Type B pancreatic cell (in vitro differentiated cells): ENCODE results near the gene LNP1. TPM values are rescaled to one million over a fixed set of nuclear protein-coding genes. Genes with fewer than 3 reads are reported as not detected.

Experiments used
- DNase-seq: peaks from one replicate; pipeline ENCODE4 v3.0.0; 2021; ENCODE audit warnings: mixed read lengths; ENCODE audit not compliant: unreplicated experiment; ENCODE audit errors: extremely low spot score
- H3K27ac Mint-ChIP-seq: 2 replicates; pipeline ENCODE4 v1.8.0; 2021; ENCODE audit warnings: mild to moderate bottlenecking, mixed read lengths
- H3K27me3 Mint-ChIP-seq: 2 replicates; pipeline ENCODE4 v1.8.0; 2021; ENCODE audit warnings: mixed read lengths
- H3K36me3 Mint-ChIP-seq: 2 replicates; pipeline ENCODE4 v1.8.0; 2021; ENCODE audit warnings: mixed read lengths
- H3K4me1 Mint-ChIP-seq: one replicate; pipeline ENCODE4 v1.8.0; 2021; ENCODE audit warnings: mixed read lengths; ENCODE audit not compliant: unreplicated experiment
- H3K4me3 Mint-ChIP-seq: 2 replicates; pipeline ENCODE4 v1.8.0; 2021; ENCODE audit warnings: mild to moderate bottlenecking, mixed read lengths
- H3K9me3 Mint-ChIP-seq: 2 replicates; pipeline ENCODE4 v1.8.0; 2021; ENCODE audit warnings: mixed read lengths
- total RNA-seq: library from RNA; stranded (reverse); gene quantifications from 2 replicates; pipeline ENCODE4 v1.2.1, GENCODE V29; 2021; ENCODE audit warnings: low replicate concordance
- TF ChIP-seq, protein P1 (sequence below): fragments of 200-600 bp; sonication (generic); conservative IDR thresholded peaks from 2 replicates; pipeline ENCODE4 v1.5.0; 2021; ENCODE audit warnings: antibody characterized with exemption, mild to moderate bottlenecking

The LNP1 gene
- total RNA-seq, 1 donor from 2014 or later: 6.2 TPM

DNA sequence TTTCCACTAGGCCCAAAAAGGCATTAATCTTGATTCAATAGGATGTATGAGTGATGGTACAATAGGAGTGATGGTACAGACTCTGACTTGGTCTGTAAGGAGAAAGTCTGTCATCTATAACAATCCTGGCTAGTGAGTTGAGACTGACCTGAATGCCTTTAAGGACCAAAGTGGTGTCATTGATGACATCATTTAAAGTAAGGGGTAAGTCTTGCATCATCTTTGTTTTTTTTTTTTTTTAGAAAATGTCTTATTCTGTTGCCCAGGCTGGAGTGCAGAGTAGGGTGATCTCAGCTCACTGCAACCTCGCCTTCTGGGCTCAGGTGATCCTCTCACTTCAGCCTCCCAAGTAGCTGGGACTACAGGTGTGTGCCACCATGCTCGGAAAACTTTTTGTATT, 85.5 kb downstream of the LNP1 start:
- TF ChIP-seq, protein P1, sequence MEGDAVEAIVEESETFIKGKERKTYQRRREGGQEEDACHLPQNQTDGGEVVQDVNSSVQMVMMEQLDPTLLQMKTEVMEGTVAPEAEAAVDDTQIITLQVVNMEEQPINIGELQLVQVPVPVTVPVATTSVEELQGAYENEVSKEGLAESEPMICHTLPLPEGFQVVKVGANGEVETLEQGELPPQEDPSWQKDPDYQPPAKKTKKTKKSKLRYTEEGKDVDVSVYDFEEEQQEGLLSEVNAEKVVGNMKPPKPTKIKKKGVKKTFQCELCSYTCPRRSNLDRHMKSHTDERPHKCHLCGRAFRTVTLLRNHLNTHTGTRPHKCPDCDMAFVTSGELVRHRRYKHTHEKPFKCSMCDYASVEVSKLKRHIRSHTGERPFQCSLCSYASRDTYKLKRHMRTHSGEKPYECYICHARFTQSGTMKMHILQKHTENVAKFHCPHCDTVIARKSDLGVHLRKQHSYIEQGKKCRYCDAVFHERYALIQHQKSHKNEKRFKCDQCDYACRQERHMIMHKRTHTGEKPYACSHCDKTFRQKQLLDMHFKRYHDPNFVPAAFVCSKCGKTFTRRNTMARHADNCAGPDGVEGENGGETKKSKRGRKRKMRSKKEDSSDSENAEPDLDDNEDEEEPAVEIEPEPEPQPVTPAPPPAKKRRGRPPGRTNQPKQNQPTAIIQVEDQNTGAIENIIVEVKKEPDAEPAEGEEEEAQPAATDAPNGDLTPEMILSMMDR: no peak
- Mint-ChIP-seq H3K27me3 (peaks cover 25% of the 10 kb centered on the region), H3K36me3 (no peaks in the 10 kb centered on the region), H3K27ac (no peak overlapping the region), H3K4me3 (no peak overlapping the region), H3K4me1 (peaks cover 3% of the 10 kb centered on the region), H3K9me3 (peaks cover 14% of the 10 kb centered on the region)
- DNase-seq: no peak

DNA sequence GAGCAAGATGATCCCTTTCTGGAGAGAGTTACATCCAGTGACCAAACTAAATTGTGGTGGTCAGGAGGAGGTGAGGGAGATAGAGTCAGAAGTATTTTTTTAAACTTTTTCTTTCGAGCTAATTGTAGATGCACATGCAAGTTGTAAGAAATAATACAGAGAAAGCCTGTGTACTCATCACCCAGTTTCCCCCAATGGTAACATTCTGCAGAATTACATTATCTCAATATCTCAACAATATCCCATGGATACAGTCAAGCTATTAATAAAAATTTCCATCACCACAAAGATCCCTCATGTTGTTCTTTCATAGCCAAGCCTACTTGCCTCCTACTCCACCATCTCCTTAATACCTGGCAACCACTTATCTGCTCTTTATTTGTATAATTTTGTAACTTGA, 87.8 kb downstream of the LNP1 start:
- peaks cover 14% of the 10 kb centered on the region for H3K9me3 Mint-ChIP-seq
- H3K4me3 Mint-ChIP-seq: no peak overlapping the region
- no peak for DNase-seq
- H3K27ac Mint-ChIP-seq: no peak overlapping the region
- H3K36me3 Mint-ChIP-seq: no peaks in the 10 kb centered on the region
- TF ChIP-seq, protein P1: no peak
- peaks cover 4% of the 10 kb centered on the region for H3K4me1 Mint-ChIP-seq
- H3K27me3 Mint-ChIP-seq: peaks cover 22% of the 10 kb centered on the region

DNA sequence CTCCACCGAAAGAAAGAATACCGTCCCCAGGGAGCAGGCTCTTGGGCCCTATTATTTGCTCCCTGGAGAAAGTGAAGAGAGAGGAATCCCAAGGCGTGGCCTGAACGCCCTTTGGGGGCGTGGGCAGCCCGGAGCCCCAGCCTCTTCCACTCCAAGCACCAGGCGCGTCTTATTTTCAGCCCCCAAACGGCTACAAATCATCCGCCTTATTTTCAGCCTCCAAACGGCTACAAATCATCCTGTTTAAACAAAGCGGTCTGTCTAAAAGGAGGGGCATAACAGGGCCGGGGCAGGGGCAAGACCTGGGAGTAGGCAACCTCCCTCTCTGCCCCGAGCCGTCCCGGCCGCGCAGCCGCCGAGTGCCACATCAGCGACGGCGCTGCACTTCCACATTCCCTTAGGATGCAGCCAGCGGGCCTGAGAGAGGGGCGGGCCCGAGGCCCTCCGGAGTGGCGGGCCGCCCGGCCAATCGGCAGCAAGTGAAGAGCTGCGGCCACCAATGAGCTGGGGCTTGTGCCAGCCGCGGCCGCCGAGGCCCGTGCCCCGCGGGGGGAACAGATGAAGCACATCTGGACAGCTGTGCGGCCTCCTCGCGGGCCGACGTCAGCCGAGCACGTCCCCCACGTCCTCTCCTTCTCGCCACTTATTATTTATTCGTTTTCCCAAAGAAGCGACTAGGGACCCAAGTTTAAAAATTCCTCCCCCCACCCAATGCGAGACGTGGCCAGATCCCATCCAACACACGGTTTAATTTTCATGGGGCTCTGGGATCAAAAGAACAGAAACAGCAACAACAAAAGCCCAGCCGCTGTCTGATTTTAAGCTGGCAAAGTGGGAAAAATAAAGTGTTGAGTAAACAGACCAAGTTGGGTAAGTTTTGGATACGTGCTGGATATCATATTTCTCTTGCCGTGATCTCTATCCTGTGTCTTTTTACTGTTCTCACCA, 91.0 kb downstream of the LNP1 start, which contains the start of gene TMEM45A:
Gene TMEM45A (plus strand): TSS at position 561 of the 948 bp plus-strand sequence. CDS start 62,593 bp downstream, outside the sequence.
- DNase-seq: peak; percentile 97
- TF ChIP-seq, protein P1: no peak
- H3K27me3 Mint-ChIP-seq: peaks cover 14% of the 10 kb centered on the region
- H3K27ac Mint-ChIP-seq: peak within 1 kb of the TSS; percentile 67
- H3K36me3 Mint-ChIP-seq: no peaks in the 10 kb centered on the region
- peaks cover 14% of the 10 kb centered on the region for H3K9me3 Mint-ChIP-seq
- H3K4me3 Mint-ChIP-seq: peak within 1 kb of the TSS; percentile 96
- H3K4me1 Mint-ChIP-seq: peaks cover 4% of the 10 kb centered on the region

DNA sequence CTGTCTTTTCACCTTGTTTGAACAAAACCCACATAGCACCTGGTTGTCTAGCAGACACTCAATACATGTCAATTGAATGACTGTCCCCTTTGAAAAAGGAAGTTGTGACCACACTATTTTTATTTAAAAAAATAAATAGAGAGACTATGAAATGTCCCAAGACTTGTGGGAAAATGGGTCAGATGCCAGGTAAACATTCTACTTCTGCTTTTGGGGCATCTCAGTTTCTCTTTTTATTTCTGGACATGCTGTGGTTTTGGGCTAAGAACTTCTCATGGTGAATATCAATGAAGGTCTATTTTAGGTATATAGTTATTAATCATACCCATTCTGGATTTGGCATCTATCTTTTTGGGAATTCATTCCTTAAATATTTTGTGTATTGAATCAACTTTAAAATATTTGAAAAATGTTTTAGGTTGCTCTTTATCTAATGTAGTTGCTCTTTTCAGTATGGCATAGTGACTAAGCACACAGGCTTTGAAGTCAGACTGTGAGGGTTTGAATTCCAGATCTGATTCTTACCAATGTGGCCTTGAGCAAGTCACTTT, 95.4 kb downstream of the LNP1 start:
- peaks cover 6% of the 10 kb centered on the region for H3K4me1 Mint-ChIP-seq
- H3K27ac Mint-ChIP-seq: no peak overlapping the region
- H3K4me3 Mint-ChIP-seq: no peak overlapping the region
- H3K9me3 Mint-ChIP-seq: no peaks in the 10 kb centered on the region
- H3K36me3 Mint-ChIP-seq: no peaks in the 10 kb centered on the region
- H3K27me3 Mint-ChIP-seq: peaks cover 1% of the 10 kb centered on the region
- TF ChIP-seq, protein P1: no peak
- no peak for DNase-seq

- Mint-ChIP-seq H3K4me3 (no peak overlapping the region), H3K27ac (no peak overlapping the region), H3K27me3 (no peaks in the 10 kb centered on the region), H3K9me3 (no peaks in the 10 kb centered on the region), H3K36me3 (no peaks in the 10 kb centered on the region), H3K4me1 (peaks cover 5% of the 10 kb centered on the region)
- no peak for DNase-seq
- TF ChIP-seq, protein P1: no peak
Measured at GRCh38 chr3:100499651-100500050, 98.3 kb downstream of the LNP1 start.
